ENCODE results near the gene PGM1. TPM values are rescaled to one million over a fixed set of nuclear protein-coding genes. Genes with fewer than 3 reads are reported as not detected.

The PGM1 gene
- total and polyA plus RNA-seq, 2 donors (not counting 3 experiments of a cell fraction or from before 2014, with no cell fraction given): 9.3 to 21.0 TPM

- intact Hi-C loops (cut with micrococcal nuclease) (no loop called here), dilution Hi-C loops (cut with MboI; ENCODE audit: extremely low pct_ligation_motif_present, low sequenced_read_pairs) (no loop called here)
- Histone ChIP-seq H4K20me1 (replicated peaks; ENCODE audit: control insufficient read depth, extremely low read depth, insufficient read depth, low read length) (no peaks in the 10 kb centered on the region), H3K4me1 (ENCODE audit: control insufficient read depth, extremely low read depth, insufficient read depth, low read length) (no peaks in the 10 kb centered on the region), H3K27ac (ENCODE audit: insufficient read depth, low read depth, low read length) (no peak overlapping the region), H3K4me3 (replicated peaks in 1 of 3; ENCODE audit: insufficient read depth in 1 of 3, low read depth in 1 of 3, low read length in 3 of 3) (no peak overlapping the region), H2AFZ (ENCODE audit: low read depth, low read length) (no peak overlapping the region), H3K9me1 (replicated peaks; ENCODE audit: control insufficient read depth, extremely low read depth, insufficient read depth, low read length) (no peaks in the 10 kb centered on the region), H3K36me3 (ENCODE audit: control insufficient read depth in 2 of 2, extremely low read depth in 1 of 2, insufficient read depth in 2 of 2, low read length in 2 of 2) (no peaks in the 10 kb centered on the region), H3K79me2 (ENCODE audit: control insufficient read depth, insufficient read depth, low read length) (no peaks in the 10 kb centered on the region), H3K4me2 (ENCODE audit: insufficient read depth, low read length) (no peak overlapping the region), H3K9ac (replicated peaks; ENCODE audit: extremely low read depth, insufficient read depth, low read length) (no peak overlapping the region), H3K9me3 (replicated peaks; ENCODE audit: control insufficient read depth, insufficient read depth, low read length) (no peaks in the 10 kb centered on the region), H3K27me3 (ENCODE audit: control insufficient read depth in 2 of 2, insufficient read depth in 2 of 2, low read length in 2 of 2) (no peaks in the 10 kb centered on the region)
- DNase-seq (ENCODE audit: low read depth, low spot score) (no peak), FAIRE-seq (no peak)
- CTCF ChIA-PET: interaction anchor here (1.0 to 3.1 kb wide), 4 partner anchors 36 to 635 kb away, joined by 3 to 12 read pairs (median 5); no protein-coding TSS in a partner anchor
- POLR2A ChIA-PET: no interaction called here
- BruUV-seq (replicated peaks): no TSS peak
- TF ChIP-seq CTCF (IDR thresholded peaks at IDR 0.05; ENCODE audit: extremely low read depth in 1 of 2, insufficient read depth in 1 of 2, low read depth in 1 of 2, low read length in 2 of 2) (no peak), GATA2 (IDR thresholded peaks at IDR 0.05; ENCODE audit: insufficient read depth, insufficient read length, low read depth, low read length) (no peak), FOS (IDR thresholded peaks at IDR 0.05; ENCODE audit: borderline replicate concordance, insufficient read depth, low read length) (peak; percentile 44), POLR2AphosphoS5 (IDR thresholded peaks at IDR 0.05; ENCODE audit: insufficient read depth, low read depth, low read length) (no peak)
These were observed 18.0 kb downstream of the PGM1 start for GRCh38 chr1:63611231-63611630.

GRCh38 chr1:63612564-63612963 is 19.4 kb downstream of the PGM1 start:
- FAIRE-seq: no peak
- no peak overlapping the region for H2AFZ ChIP-seq (ENCODE audit: low read depth, low read length)
- CTCF ChIA-PET: interaction anchor here (1.0 to 3.1 kb wide), 4 partner anchors 62 to 634 kb away, joined by 3 to 12 read pairs (median 9); no protein-coding TSS in a partner anchor
- no peaks in the 10 kb centered on the region for H3K9me3 ChIP-seq (replicated peaks; ENCODE audit: control insufficient read depth, insufficient read depth, low read length)
- no peaks in the 10 kb centered on the region for H3K4me1 ChIP-seq (ENCODE audit: control insufficient read depth, extremely low read depth, insufficient read depth, low read length)
- no peaks in the 10 kb centered on the region for H3K27me3 ChIP-seq (ENCODE audit: control insufficient read depth in 2 of 2, insufficient read depth in 2 of 2, low read length in 2 of 2)
- H3K4me2 ChIP-seq (ENCODE audit: insufficient read depth, low read length): no peak overlapping the region
- no peaks in the 10 kb centered on the region for H4K20me1 ChIP-seq (replicated peaks; ENCODE audit: control insufficient read depth, extremely low read depth, insufficient read depth, low read length)
- no TSS peak for BruUV-seq (replicated peaks)
- dilution Hi-C loops (cut with MboI; ENCODE audit: extremely low pct_ligation_motif_present, low sequenced_read_pairs) (no loop called here), intact Hi-C loops (cut with micrococcal nuclease) (no loop called here)
- DNase-seq (ENCODE audit: low read depth, low spot score): no peak
- no peaks in the 10 kb centered on the region for H3K79me2 ChIP-seq (ENCODE audit: control insufficient read depth, insufficient read depth, low read length)
- H3K9me1 ChIP-seq (replicated peaks; ENCODE audit: control insufficient read depth, extremely low read depth, insufficient read depth, low read length): no peaks in the 10 kb centered on the region
- no peak overlapping the region for H3K27ac ChIP-seq (ENCODE audit: insufficient read depth, low read depth, low read length)
- TF ChIP-seq GATA2 (IDR thresholded peaks at IDR 0.05; ENCODE audit: insufficient read depth, insufficient read length, low read depth, low read length): no peak
- H3K4me3 ChIP-seq (replicated peaks in 1 of 3; ENCODE audit: insufficient read depth in 1 of 3, low read depth in 1 of 3, low read length in 3 of 3): no peak overlapping the region
- no peaks in the 10 kb centered on the region for H3K36me3 ChIP-seq (ENCODE audit: control insufficient read depth in 2 of 2, extremely low read depth in 1 of 2, insufficient read depth in 2 of 2, low read length in 2 of 2)
- POLR2A ChIA-PET: no interaction called here
- no peak overlapping the region for H3K9ac ChIP-seq (replicated peaks; ENCODE audit: extremely low read depth, insufficient read depth, low read length)

Measured in endothelial cell of umbilical vein (primary cell).